HepG2 (cell line): ENCODE results near the gene EPB41L2. TPM values are rescaled to one million over a fixed set of nuclear protein-coding genes. Genes with fewer than 3 reads are reported as not detected.
A peak's percentile ranks its signal among the peaks of the same experiment; 100 is the strongest.

Source experiments
- ATAC-seq: fragments of 200-7000 bp; cut with Tn5 transposase; 3 replicates; pipeline ENCODE4 v1.9.1; 2020; ENCODE audit warnings: mild to moderate bottlenecking, moderate library complexity
- BruUV-seq: library from RNA; stranded (reverse); fragments of 400-500 nt; replicated peaks from 2 replicates; lab custom pipeline; 2021; lab: Mats Ljungman, UMichigan
- CTCF ChIA-PET: fragments of 300-600 bp; formaldehyde crosslinking; extraction: SDS; loops from one replicate; lab custom pipeline; 2021; ENCODE audit warnings: low total read pairs, inconsistent platforms, low intra/inter-chr PET ratio; lab: Yijun Ruan, JAX
- POLR2A ChIA-PET: fragments of 350-600 bp; sonication (Branson Sonifier 250); formaldehyde crosslinking; loops from one replicate; lab custom pipeline; 2020; ENCODE audit warnings: antibody characterized with exemption, inconsistent platforms; lab: Yijun Ruan, JAX
- DNase-seq: peaks from one replicate; pipeline ENCODE4 v3.0.0-alpha.2; 2015; ENCODE audit warnings: low spot score
- FAIRE-seq: peaks from 3 replicates; lab custom pipeline; 2011; peaks lifted over from hg19 to GRCh38; lab: Jason Lieb, UNC
- H2AFZ ChIP-seq: one replicate; pipeline ENCODE4 v1.6.1; 2011; ENCODE audit warnings: low read length, inconsistent platforms
- H3K27ac ChIP-seq: fragments of 300-600 bp; 3 replicates; pipeline ENCODE4 v1.8.0; 2011; ENCODE audit warnings: mixed run types, mild to moderate bottlenecking, mixed read lengths, low read length, inconsistent platforms; ENCODE audit not compliant: insufficient read depth; ENCODE audit errors: extremely low read length
- H3K27me3 ChIP-seq, 2 experiments: fragments of 200-600 bp in 1 of 2; 2 replicates in 1 of 2; 3 replicates in 1 of 2; pipeline versions ENCODE4 v1.6.0 to v1.8.0; 2011; ENCODE audit warnings: low read length in 2 of 2, mild to moderate bottlenecking in 2 of 2, moderate library complexity in 2 of 2, inconsistent platforms in 1 of 2; ENCODE audit not compliant: insufficient read depth in 2 of 2, control insufficient read depth in 1 of 2
- H3K36me3 ChIP-seq, 2 experiments: fragments of 200-600 bp in 1 of 2; replicated peaks in 1 of 2; 2 replicates in 1 of 2; 3 replicates in 1 of 2; pipeline versions ENCODE4 v1.5.1 to v1.8.0; 2011; ENCODE audit warnings: low read length in 2 of 2, inconsistent platforms in 1 of 2; ENCODE audit not compliant: insufficient read depth in 2 of 2, control insufficient read depth in 1 of 2
- H3K4me1 ChIP-seq: 2 replicates; pipeline ENCODE4 v1.5.1; 2012; ENCODE audit warnings: low read length, inconsistent platforms; ENCODE audit not compliant: insufficient read depth
- H3K4me2 ChIP-seq: 2 replicates; pipeline ENCODE4 v1.6.0; 2011; ENCODE audit warnings: low read depth, low read length, inconsistent platforms
- H3K4me3 ChIP-seq, 3 experiments: fragments of 200-600 bp in 1 of 3; sonication (generic), shearing (Covaris generic) in 1 of 3; replicated peaks in 1 of 3; 2 replicates each; pipeline ENCODE4 v1.5.1; 2011 to 2016; ENCODE audit warnings: low read length in 3 of 3, inconsistent platforms in 2 of 3, low read depth in 2 of 3, mild to moderate bottlenecking in 2 of 3, control low read depth in 1 of 3, mixed read lengths in 1 of 3; ENCODE audit not compliant: insufficient read depth in 1 of 3
- H3K79me2 ChIP-seq: one replicate; pipeline ENCODE4 v1.6.1; 2011; ENCODE audit warnings: low read length, inconsistent platforms; ENCODE audit not compliant: insufficient read depth
- H3K9ac ChIP-seq: 2 replicates; pipeline ENCODE4 v1.6.0; 2011; ENCODE audit warnings: mild to moderate bottlenecking, low read depth, low read length, inconsistent platforms; ENCODE audit not compliant: insufficient read depth
- H3K9me3 ChIP-seq: 2 replicates; pipeline ENCODE4 v1.5.1; 2012; ENCODE audit warnings: mild to moderate bottlenecking, low read length
- H4K20me1 ChIP-seq: 2 replicates; pipeline ENCODE4 v1.6.0; 2011; ENCODE audit warnings: inconsistent platforms, mild to moderate bottlenecking, low read length, moderate library complexity; ENCODE audit not compliant: insufficient read depth
- TEAD2 ChIP-seq: sonication (generic); formaldehyde crosslinking; IDR thresholded peaks from 2 replicates; pipeline ENCODE4 v1.9.0; 2021; ENCODE audit warnings: missing genetic modification reagents
- ZFAT ChIP-seq: sonication (generic); formaldehyde crosslinking; conservative IDR thresholded peaks from 2 replicates; pipeline ENCODE4 v1.8.1; 2023; ENCODE audit warnings: missing genetic modification reagents, inconsistent platforms
- ZFP37 ChIP-seq: sonication (generic); formaldehyde crosslinking; IDR thresholded peaks from 2 replicates; pipeline ENCODE4 v1.4.0; 2020; ENCODE audit warnings: missing genetic modification reagents, borderline replicate concordance
- ZNF30 ChIP-seq: sonication (generic); formaldehyde crosslinking; IDR thresholded peaks from 2 replicates; pipeline ENCODE4 v1.5.0; 2020; ENCODE audit warnings: mild to moderate bottlenecking, missing genetic modification reagents
- ZNF629 ChIP-seq: sonication (generic); formaldehyde crosslinking; conservative IDR thresholded peaks from 2 replicates; pipeline ENCODE4 v1.5.0; 2020; ENCODE audit warnings: missing genetic modification reagents
- ZNF770 ChIP-seq: sonication (generic); formaldehyde crosslinking; IDR thresholded peaks from 2 replicates; pipeline ENCODE4 v1.5.0; 2020; ENCODE audit warnings: mild to moderate bottlenecking, missing genetic modification reagents
- ZNF780A ChIP-seq: sonication (generic); formaldehyde crosslinking; IDR thresholded peaks from 2 replicates; pipeline ENCODE4 v1.8.0; 2022; ENCODE audit warnings: mild to moderate bottlenecking, missing genetic modification reagents, moderate library complexity
- ZSCAN22 ChIP-seq: sonication (generic); formaldehyde crosslinking; IDR thresholded peaks from 2 replicates; pipeline ENCODE4 v1.4.0; 2020; ENCODE audit warnings: mild to moderate bottlenecking, missing genetic modification reagents
- WGBS: methylation state at CpG from one replicate; pipeline ENCODE4 v1.1.6; 2017; ENCODE audit warnings: low lambda C conversion rate; 5-methylcytosine and 5-hydroxymethylcytosine counted together
- in situ Hi-C: cut with HindIII; loops from 2 replicates; pipeline ENCODE4 v1.10.0; 2017; ENCODE audit warnings: low pct_unique_long_range_greater_than_20kb; ENCODE audit not compliant: extremely low pct_ligation_motif_present
- intact Hi-C: fragments of 100-400 bp; cut with micrococcal nuclease; formaldehyde crosslinking; loops from one replicate; pipeline ENCODE4 v1.10.0; 2022; ENCODE audit not compliant: unreplicated experiment
- polyA plus RNA-seq, 8 experiments: library from polyadenylated mRNA; depleted of rRNA in 3 of 8; stranded (reverse) in 7 of 8; unstranded in 1 of 8; fragments of >200 nt; fragmentation: Illumina TruSeq in 4 of 8; extraction: Trizol in 4 of 8; gene quantifications; 2 replicates each; pipeline versions ENCODE4 v1.2.1 to v1.2.3, GENCODE V29; 2011 to 2016; ENCODE audit warnings: low read depth in 4 of 8, missing spikeins in 1 of 8, mixed read lengths in 1 of 8; ENCODE audit not compliant: insufficient read depth in 1 of 8
- total RNA-seq, 5 experiments: library from RNA; depleted of rRNA; stranded (reverse); fragments of >200 nt; fragmentation: Illumina TruSeq; extraction: Trizol; gene quantifications; 2 replicates each; pipeline ENCODE4 v1.2.3, GENCODE V29; 2016; ENCODE audit warnings: low read depth in 1 of 5
- TF ChIP-seq, protein P1 (sequence below): sonication (generic); formaldehyde crosslinking; conservative IDR thresholded peaks from 2 replicates; pipeline ENCODE4 v1.8.0; 2022; ENCODE audit warnings: low read depth, missing genetic modification reagents
- TF ChIP-seq, protein P2 (sequence below): sonication (generic); formaldehyde crosslinking; IDR thresholded peaks from 2 replicates; pipeline ENCODE4 v1.4.0; 2020; ENCODE audit warnings: mild to moderate bottlenecking, missing genetic modification reagents, borderline replicate concordance
- TF ChIP-seq, protein P3 (sequence below): sonication (generic); formaldehyde crosslinking; IDR thresholded peaks from 2 replicates; pipeline ENCODE4 v1.8.0; 2022; ENCODE audit warnings: missing genetic modification reagents, mild to moderate bottlenecking, moderate library complexity, borderline replicate concordance

Gene EPB41L2
- total and polyA plus RNA-seq, 2 of the 13 experiments (the other 11 are each of a cell fraction or from before 2014, with no cell fraction given): 41.7 to 56.4 TPM

DNA sequence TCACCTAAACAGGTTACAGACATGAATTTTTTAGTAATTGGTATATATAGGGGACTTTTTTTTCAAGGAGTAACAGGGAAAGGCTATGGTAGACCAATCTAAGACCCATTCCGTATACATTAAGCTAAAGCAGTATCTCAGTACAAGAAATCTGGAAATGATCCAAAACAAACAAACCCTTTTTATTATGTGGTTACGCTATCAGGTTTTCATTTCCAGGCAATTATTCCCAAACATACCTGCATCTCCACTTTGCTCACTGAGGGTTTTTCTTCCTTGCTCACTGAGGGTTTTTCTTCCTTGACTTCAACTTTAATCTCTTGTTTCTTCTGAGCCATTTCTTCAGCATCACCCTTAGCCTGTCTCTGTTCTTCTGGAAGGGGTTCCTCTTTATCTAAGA, 107.3 kb downstream of the EPB41L2 start:
- DNase-seq (no peak), FAIRE-seq (no peak), ATAC-seq (no peak)
- POLR2A ChIA-PET: no interaction called here
- CTCF ChIA-PET: no interaction called here
- H3K9ac ChIP-seq: no peak overlapping the region
- no peak overlapping the region for H3K27ac ChIP-seq
- no peak overlapping the region for H3K4me2 ChIP-seq
- 94% methylated on average over 2 of the region's 2 CpGs for WGBS
- no peak overlapping the region for H2AFZ ChIP-seq
- BruUV-seq: TSS peak; percentile 62
- intact Hi-C loops (no loop called here), in situ Hi-C loops (no loop called here)
- H4K20me1 ChIP-seq: no peaks in the 10 kb centered on the region
- H3K27me3 ChIP-seq: no peaks in the 10 kb centered on the region
- peaks cover 7 to 23% of the 10 kb centered on the region in 2 experiments; a peak in 4 of 5 replicates for H3K36me3 ChIP-seq
- no peaks in the 10 kb centered on the region for H3K9me3 ChIP-seq
- no peak overlapping the region for H3K4me3 ChIP-seq
- H3K79me2 ChIP-seq: peaks cover 24% of the 10 kb centered on the region
- H3K4me1 ChIP-seq: no peaks in the 10 kb centered on the region
- TF ChIP-seq, protein P1, sequence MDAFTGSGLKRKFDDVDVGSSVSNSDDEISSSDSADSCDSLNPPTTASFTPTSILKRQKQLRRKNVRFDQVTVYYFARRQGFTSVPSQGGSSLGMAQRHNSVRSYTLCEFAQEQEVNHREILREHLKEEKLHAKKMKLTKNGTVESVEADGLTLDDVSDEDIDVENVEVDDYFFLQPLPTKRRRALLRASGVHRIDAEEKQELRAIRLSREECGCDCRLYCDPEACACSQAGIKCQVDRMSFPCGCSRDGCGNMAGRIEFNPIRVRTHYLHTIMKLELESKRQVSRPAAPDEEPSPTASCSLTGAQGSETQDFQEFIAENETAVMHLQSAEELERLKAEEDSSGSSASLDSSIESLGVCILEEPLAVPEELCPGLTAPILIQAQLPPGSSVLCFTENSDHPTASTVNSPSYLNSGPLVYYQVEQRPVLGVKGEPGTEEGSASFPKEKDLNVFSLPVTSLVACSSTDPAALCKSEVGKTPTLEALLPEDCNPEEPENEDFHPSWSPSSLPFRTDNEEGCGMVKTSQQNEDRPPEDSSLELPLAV (CRISPR knock-in tag): no peak
- no peak for TF ChIP-seq ZNF629
- TF ChIP-seq TEAD2 (CRISPR knock-in tag): no peak
- TF ChIP-seq, protein P2, sequence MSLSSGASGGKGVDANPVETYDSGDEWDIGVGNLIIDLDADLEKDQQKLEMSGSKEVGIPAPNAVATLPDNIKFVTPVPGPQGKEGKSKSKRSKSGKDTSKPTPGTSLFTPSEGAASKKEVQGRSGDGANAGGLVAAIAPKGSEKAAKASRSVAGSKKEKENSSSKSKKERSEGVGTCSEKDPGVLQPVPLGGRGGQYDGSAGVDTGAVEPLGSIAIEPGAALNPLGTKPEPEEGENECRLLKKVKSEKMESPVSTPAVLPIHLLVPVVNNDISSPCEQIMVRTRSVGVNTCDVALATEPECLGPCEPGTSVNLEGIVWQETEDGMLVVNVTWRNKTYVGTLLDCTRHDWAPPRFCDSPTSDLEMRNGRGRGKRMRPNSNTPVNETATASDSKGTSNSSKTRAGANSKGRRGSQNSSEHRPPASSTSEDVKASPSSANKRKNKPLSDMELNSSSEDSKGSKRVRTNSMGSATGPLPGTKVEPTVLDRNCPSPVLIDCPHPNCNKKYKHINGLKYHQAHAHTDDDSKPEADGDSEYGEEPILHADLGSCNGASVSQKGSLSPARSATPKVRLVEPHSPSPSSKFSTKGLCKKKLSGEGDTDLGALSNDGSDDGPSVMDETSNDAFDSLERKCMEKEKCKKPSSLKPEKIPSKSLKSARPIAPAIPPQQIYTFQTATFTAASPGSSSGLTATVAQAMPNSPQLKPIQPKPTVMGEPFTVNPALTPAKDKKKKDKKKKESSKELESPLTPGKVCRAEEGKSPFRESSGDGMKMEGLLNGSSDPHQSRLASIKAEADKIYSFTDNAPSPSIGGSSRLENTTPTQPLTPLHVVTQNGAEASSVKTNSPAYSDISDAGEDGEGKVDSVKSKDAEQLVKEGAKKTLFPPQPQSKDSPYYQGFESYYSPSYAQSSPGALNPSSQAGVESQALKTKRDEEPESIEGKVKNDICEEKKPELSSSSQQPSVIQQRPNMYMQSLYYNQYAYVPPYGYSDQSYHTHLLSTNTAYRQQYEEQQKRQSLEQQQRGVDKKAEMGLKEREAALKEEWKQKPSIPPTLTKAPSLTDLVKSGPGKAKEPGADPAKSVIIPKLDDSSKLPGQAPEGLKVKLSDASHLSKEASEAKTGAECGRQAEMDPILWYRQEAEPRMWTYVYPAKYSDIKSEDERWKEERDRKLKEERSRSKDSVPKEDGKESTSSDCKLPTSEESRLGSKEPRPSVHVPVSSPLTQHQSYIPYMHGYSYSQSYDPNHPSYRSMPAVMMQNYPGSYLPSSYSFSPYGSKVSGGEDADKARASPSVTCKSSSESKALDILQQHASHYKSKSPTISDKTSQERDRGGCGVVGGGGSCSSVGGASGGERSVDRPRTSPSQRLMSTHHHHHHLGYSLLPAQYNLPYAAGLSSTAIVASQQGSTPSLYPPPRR (CRISPR knock-in tag): no peak
- TF ChIP-seq ZFP37 (CRISPR knock-in tag): no peak
- no peak for TF ChIP-seq ZNF780A (CRISPR knock-in tag)
- no peak for TF ChIP-seq ZNF30 (CRISPR knock-in tag)
- no peak for TF ChIP-seq ZSCAN22 (CRISPR knock-in tag)
- no peak for TF ChIP-seq ZNF770
- no peak for TF ChIP-seq ZFAT (CRISPR knock-in tag)
- TF ChIP-seq, protein P3, sequence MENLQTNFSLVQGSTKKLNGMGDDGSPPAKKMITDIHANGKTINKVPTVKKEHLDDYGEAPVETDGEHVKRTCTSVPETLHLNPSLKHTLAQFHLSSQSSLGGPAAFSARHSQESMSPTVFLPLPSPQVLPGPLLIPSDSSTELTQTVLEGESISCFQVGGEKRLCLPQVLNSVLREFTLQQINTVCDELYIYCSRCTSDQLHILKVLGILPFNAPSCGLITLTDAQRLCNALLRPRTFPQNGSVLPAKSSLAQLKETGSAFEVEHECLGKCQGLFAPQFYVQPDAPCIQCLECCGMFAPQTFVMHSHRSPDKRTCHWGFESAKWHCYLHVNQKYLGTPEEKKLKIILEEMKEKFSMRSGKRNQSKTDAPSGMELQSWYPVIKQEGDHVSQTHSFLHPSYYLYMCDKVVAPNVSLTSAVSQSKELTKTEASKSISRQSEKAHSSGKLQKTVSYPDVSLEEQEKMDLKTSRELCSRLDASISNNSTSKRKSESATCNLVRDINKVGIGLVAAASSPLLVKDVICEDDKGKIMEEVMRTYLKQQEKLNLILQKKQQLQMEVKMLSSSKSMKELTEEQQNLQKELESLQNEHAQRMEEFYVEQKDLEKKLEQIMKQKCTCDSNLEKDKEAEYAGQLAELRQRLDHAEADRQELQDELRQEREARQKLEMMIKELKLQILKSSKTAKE (CRISPR knock-in tag): no peak
